A549 (cell line): ENCODE measurements around the gene NTM. TPM values are rescaled to one million over a fixed set of nuclear protein-coding genes. Genes with fewer than 3 reads are reported as not detected.
"Not testable (repeated sequence)": the region's sequence is repeated elsewhere in the genome, so short reads cannot be mapped to it uniquely, and the experiment has no call there.

Experiments
- ATAC-seq, 2 experiments: fragments of 200-7000 bp in 1 of 2; fragments of >200 bp in 1 of 2; cut with Nextera tagmentation in 1 of 2; cut with Tn5 transposase in 1 of 2; 3 replicates each; pipeline versions ENCODE4 v1.8.0 to v1.9.1; 2018 to 2020; ENCODE audit warnings: mild to moderate bottlenecking in 1 of 2, moderate library complexity in 1 of 2
- CTCF ChIA-PET: fragments of 300-600 bp; sonication (Branson Sonifier 250); formaldehyde crosslinking; extraction: SDS; loops from one replicate; lab custom pipeline; 2021; ENCODE audit warnings: antibody characterized with exemption, inconsistent platforms; lab: Yijun Ruan, JAX
- POLR2A ChIA-PET: fragments of 350-600 bp; formaldehyde crosslinking; extraction: SDS; loops from one replicate; lab custom pipeline; 2021; ENCODE audit warnings: antibody characterized with exemption, inconsistent platforms; lab: Yijun Ruan, JAX
- DNase-seq, 2 experiments: peaks; one replicate each; pipeline versions ENCODE4 v3.0.0 to v3.0.0-alpha.2; 2011 to 2016; ENCODE audit warnings: low read depth in 1 of 2, low spot score in 1 of 2
- FAIRE-seq: peaks from 2 replicates; lab custom pipeline; 2011; peaks lifted over from hg19 to GRCh38; lab: Jason Lieb, UNC
- H3K27ac ChIP-seq, 2 experiments: fragments of >200 bp; sonication (Bioruptor Twin); formaldehyde crosslinking; 3 replicates each; pipeline ENCODE4 v1.5.1; 2016 to 2017
- H3K4me1 ChIP-seq: fragments of >200 bp; sonication (Bioruptor Twin); formaldehyde crosslinking; 3 replicates; pipeline ENCODE4 v1.6.1; 2016
- H3K4me2 ChIP-seq: fragments of >200 bp; sonication (Bioruptor Twin); formaldehyde crosslinking; 3 replicates; pipeline ENCODE4 v1.6.1; 2016
- H3K4me3 ChIP-seq: fragments of >200 bp; sonication (Bioruptor Twin); formaldehyde crosslinking; 3 replicates; pipeline ENCODE4 v1.5.1; 2016
- H3K9me3 ChIP-seq: fragments of >200 bp; sonication (Bioruptor Twin); formaldehyde crosslinking; 3 replicates; pipeline ENCODE4 v1.6.1; 2016
- CEBPB ChIP-seq, 2 experiments: fragments of >200 bp in 1 of 2; sonication (Bioruptor Twin) in 1 of 2; formaldehyde crosslinking in 1 of 2; IDR thresholded peaks; 2 replicates each; pipeline ENCODE4 v1.6.1; 2012 to 2016
- CHD2 ChIP-seq: fragments of 150-350 bp; IDR thresholded peaks from 2 replicates; pipeline ENCODE4 v1.6.1; 2014; ENCODE audit warnings: low read length; ENCODE audit not compliant: partially characterized antibody
- ESRRA ChIP-seq: fragments of 150-350 bp; IDR thresholded peaks from 2 replicates; pipeline ENCODE4 v1.6.1; 2014; ENCODE audit warnings: mild to moderate bottlenecking, low read length, borderline replicate concordance
- FOSL2 ChIP-seq, 2 experiments: fragments of 450-650 bp in 1 of 2; fragments of >200 bp in 1 of 2; sonication (Bioruptor Twin) in 1 of 2; formaldehyde crosslinking; IDR thresholded peaks; 2 replicates each; pipeline versions ENCODE4 v1.5.0 to v1.6.1; 2016 to 2020; ENCODE audit warnings: mild to moderate bottlenecking in 1 of 2, moderate library complexity in 1 of 2
- HDAC2 ChIP-seq: fragments of 200-600 bp; sonication (generic); IDR thresholded peaks from 2 replicates; pipeline ENCODE4 v1.6.1; 2016
- HOXB5 ChIP-seq: fragments of 250-450 bp; sonication (Bioruptor Pico); IDR thresholded peaks from 2 replicates; pipeline ENCODE4 v1.5.0; 2020; ENCODE audit warnings: mild to moderate bottlenecking, moderate library complexity
- NFE2L2 ChIP-seq: fragments of 150-350 bp; conservative IDR thresholded peaks from 2 replicates; pipeline ENCODE4 v1.6.1; 2014; ENCODE audit warnings: low read length
- NPAS2 ChIP-seq: fragments of 250-450 bp; sonication (Bioruptor Pico); IDR thresholded peaks from 2 replicates; pipeline ENCODE4 v1.8.0; 2022; ENCODE audit warnings: mild to moderate bottlenecking, moderate library complexity, borderline replicate concordance
- NR3C1 ChIP-seq: fragments of >200 bp; sonication (Bioruptor Twin); formaldehyde crosslinking; IDR thresholded peaks from 3 replicates; pipeline ENCODE4 v1.6.1; 2017
- POLR2AphosphoS2 ChIP-seq: conservative IDR thresholded peaks from 2 replicates; pipeline ENCODE4 v1.6.1; 2012; ENCODE audit warnings: low read length, improper control_type of control experiment, inconsistent platforms
- ZNF302 ChIP-seq: fragments of 250-450 bp; sonication (Bioruptor Pico); IDR thresholded peaks from 2 replicates; pipeline ENCODE4 v1.9.0; 2021; ENCODE audit warnings: inconsistent platforms, mild to moderate bottlenecking, moderate library complexity
- WGBS: methylation state at CpG from one replicate; pipeline ENCODE4 v1.1.6; 2017; ENCODE audit errors: missing lambda C conversion rate; 5-methylcytosine and 5-hydroxymethylcytosine counted together
- polyA plus RNA-seq, 4 experiments: library from polyadenylated mRNA; depleted of rRNA in 3 of 4; stranded (reverse); fragments of >200 nt; fragmentation: RNase III in 1 of 4; extraction: RNeasy Plus Mini Kit Qiagen cat#74134 plus additional on column Dnase treatment in 1 of 4; gene quantifications; 2 replicates in 3 of 4; 3 replicates in 1 of 4; pipeline ENCODE4 v1.2.3, GENCODE V29; 2011 to 2017
- TF ChIP-seq, protein P1 (sequence below): fragments of 250-450 bp; sonication (Bioruptor Pico); IDR thresholded peaks from 2 replicates; pipeline ENCODE4 v1.5.0; 2021; ENCODE audit warnings: mild to moderate bottlenecking, moderate library complexity, borderline replicate concordance
- TF ChIP-seq, protein P2 (sequence below): fragments of 250-450 bp; sonication (Bioruptor Pico); IDR thresholded peaks from 2 replicates; pipeline ENCODE4 v1.5.0; 2020; ENCODE audit warnings: low read depth, mild to moderate bottlenecking, moderate library complexity
- TF ChIP-seq, protein P3 (sequence below): fragments of >200 bp; sonication (Bioruptor Twin); formaldehyde crosslinking; IDR thresholded peaks from 3 replicates; pipeline ENCODE4 v1.6.1; 2016
- TF ChIP-seq, protein P4 (sequence below): fragments of >200 bp; sonication (Bioruptor Twin); formaldehyde crosslinking; IDR thresholded peaks from 2 replicates; pipeline ENCODE4 v1.6.1; 2016
- TF ChIP-seq, protein P5 (sequence below): fragments of 450-650 bp; IDR thresholded peaks from 2 replicates; pipeline ENCODE4 v1.6.1; 2014; ENCODE audit warnings: antibody characterized with exemption

The NTM gene
- polyA plus RNA-seq, 2 of the 4 experiments (the other 2 are of a cell fraction), result not detected

DNA sequence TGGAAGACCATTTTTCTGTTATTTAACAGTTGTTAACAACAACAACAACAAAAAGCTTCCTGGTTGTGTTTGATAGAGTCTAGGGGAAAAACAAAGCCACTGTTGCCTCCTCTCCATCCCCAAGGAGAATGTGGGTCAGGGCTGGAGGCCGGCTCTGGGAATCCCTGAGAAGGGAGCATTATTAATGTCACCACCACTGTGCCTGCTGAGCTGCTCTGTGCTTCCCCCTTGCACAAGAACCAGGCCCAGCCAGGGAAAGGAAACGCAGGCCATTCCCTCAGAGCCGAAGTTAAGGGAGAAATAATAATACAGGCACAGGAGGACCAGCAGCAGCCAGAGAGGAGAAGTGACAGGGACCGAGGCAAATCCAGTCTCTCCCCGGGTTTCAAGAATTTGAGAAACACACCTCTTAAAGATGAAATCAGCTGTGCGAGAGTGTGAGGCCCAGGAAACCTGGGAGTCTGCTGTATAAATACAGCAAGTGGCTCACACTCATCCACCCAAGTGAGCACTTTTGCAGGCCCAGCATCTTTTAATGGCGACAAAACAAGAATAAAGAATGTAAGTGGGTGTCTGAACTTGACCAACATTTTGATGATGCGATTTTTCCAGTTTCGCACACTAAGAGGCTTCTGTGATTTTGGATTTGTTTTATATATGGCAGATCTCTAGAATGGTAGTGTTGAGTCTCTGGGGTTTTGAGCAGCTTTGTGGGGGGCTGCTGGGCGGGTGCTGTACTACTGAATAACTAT lies 539.2 kb downstream of the NTM start:
- ChIA-PET POLR2A (no interaction called here), CTCF (interaction anchor here (1.3 kb wide), 1 partner anchor 15 kb away, joined by 3 read pairs; no protein-coding TSS in a partner anchor)
- Histone ChIP-seq H3K27ac (no peak overlapping the region), H3K4me1 (no peaks in the 10 kb centered on the region), H3K9me3 (no peaks in the 10 kb centered on the region), H3K4me3 (no peak overlapping the region), H3K4me2 (no peak overlapping the region)
- DNase-seq (no peak), ATAC-seq (no peak), FAIRE-seq (no peak)
- WGBS, result 60% methylated on average over 9 of the region's 10 CpGs
- TF ChIP-seq NPAS2 (CRISPR knock-in tag), result no peak
- TF ChIP-seq HOXB5 (CRISPR knock-in tag), result no peak

DNA sequence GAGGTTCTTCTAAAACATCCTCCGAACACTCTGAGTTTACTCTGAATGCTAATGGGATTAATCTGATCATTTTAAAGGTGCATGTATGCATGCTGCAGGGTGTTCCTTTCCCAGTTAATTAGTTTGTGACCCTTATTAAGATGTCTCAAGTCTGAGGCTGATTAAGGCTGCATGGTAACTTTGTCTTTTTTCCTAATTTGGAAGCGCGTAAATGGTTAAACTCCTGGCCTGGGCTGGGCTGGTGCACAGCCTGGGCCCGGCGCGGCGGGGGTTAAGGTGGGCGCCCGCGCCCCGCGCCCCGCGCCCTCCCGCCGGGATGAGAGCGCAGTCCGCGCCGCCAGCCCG lies 539.7 kb downstream of the NTM start:
- ATAC-seq (no peak), FAIRE-seq (no peak), DNase-seq (no peak)
- 61% methylated on average over 3 of the region's 21 CpGs for WGBS
- POLR2A ChIA-PET, result no interaction called here
- CTCF ChIA-PET, result no interaction called here
- H3K27ac ChIP-seq, result no peak overlapping the region
- H3K4me3 ChIP-seq, result no peak overlapping the region
- H3K4me1 ChIP-seq, result no peaks in the 10 kb centered on the region
- H3K4me2 ChIP-seq, result no peak overlapping the region
- H3K9me3 ChIP-seq, result no peaks in the 10 kb centered on the region
- TF ChIP-seq NR3C1, result no peak
- TF ChIP-seq ESRRA, result no peak
- TF ChIP-seq, protein P1, sequence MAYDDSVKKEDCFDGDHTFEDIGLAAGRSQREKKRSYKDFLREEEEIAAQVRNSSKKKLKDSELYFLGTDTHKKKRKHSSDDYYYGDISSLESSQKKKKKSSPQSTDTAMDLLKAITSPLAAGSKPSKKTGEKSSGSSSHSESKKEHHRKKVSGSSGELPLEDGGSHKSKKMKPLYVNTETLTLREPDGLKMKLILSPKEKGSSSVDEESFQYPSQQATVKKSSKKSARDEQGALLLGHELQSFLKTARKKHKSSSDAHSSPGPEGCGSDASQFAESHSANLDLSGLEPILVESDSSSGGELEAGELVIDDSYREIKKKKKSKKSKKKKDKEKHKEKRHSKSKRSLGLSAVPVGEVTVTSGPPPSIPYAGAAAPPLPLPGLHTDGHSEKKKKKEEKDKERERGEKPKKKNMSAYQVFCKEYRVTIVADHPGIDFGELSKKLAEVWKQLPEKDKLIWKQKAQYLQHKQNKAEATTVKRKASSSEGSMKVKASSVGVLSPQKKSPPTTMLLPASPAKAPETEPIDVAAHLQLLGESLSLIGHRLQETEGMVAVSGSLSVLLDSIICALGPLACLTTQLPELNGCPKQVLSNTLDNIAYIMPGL (CRISPR knock-in tag), result no peak

DNA sequence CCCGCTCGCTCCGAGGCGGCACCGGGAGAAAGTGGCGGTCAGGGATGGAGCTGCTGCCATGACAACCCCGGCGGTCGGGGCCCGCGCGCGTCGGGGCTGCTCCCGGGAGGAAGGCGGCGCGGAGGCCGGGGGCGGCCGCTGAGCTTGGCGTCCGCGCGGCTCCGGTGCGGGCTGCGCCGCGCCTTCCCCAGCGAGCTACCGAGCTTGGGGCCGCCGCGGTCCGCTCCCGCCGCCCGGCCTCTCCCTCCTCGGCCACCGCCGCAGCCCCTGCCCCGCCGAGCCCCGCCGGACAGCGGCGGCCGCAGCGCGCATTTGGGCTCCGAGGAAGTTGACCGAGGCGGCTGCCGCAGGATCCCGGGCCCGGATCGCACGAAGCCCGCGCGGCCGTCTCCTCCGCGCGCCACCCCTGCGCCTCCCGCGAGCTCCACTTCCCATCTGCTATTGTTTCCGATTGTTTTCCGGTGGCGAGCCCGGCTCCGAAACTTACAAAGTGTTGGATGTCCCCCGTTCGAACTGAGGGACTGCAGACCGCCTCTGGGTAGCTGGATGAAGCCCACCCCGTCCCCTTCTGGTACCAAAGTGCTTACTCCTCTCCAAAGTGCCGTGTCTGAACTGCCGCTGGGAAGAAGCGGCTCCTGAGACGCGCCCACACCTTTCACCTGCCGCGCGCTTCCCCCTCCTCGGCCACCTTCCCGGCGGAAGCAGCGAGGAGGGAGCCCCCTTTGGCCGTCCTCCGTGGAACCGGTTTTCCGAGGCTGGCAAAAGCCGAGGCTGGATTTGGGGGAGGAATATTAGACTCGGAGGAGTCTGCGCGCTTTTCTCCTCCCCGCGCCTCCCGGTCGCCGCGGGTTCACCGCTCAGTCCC lies 540.3 kb downstream of the NTM start:
- H3K4me2 ChIP-seq, result no peak overlapping the region
- peak in 1 of 2 experiments; percentile 3 for DNase-seq
- no peak for ATAC-seq
- POLR2A ChIA-PET, result no interaction called here
- no peak overlapping the region for H3K27ac ChIP-seq
- no peak for FAIRE-seq
- TF ChIP-seq CEBPB (IDR thresholded peaks at IDR 0.05) (no peak), CHD2 (no peak), POLR2AphosphoS2 (no peak), NFE2L2 (no peak), FOSL2 (IDR thresholded peaks at IDR 0.05) (no peak), FOSL2 (CRISPR knock-in tag; IDR thresholded peaks at IDR 0.05) (no peak), ZNF302 (CRISPR knock-in tag) (no peak), HDAC2 (no peak)
- TF ChIP-seq, protein P2, sequence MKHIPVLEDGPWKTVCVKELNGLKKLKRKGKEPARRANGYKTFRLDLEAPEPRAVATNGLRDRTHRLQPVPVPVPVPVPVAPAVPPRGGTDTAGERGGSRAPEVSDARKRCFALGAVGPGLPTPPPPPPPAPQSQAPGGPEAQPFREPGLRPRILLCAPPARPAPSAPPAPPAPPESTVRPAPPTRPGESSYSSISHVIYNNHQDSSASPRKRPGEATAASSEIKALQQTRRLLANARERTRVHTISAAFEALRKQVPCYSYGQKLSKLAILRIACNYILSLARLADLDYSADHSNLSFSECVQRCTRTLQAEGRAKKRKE (CRISPR knock-in tag), result no peak
- TF ChIP-seq, protein P3, sequence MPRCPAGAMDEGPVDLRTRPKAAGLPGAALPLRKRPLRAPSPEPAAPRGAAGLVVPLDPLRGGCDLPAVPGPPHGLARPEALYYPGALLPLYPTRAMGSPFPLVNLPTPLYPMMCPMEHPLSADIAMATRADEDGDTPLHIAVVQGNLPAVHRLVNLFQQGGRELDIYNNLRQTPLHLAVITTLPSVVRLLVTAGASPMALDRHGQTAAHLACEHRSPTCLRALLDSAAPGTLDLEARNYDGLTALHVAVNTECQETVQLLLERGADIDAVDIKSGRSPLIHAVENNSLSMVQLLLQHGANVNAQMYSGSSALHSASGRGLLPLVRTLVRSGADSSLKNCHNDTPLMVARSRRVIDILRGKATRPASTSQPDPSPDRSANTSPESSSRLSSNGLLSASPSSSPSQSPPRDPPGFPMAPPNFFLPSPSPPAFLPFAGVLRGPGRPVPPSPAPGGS, result no peak
- TF ChIP-seq, protein P4, sequence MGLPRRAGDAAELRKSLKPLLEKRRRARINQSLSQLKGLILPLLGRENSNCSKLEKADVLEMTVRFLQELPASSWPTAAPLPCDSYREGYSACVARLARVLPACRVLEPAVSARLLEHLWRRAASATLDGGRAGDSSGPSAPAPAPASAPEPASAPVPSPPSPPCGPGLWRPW, result no peak
- TF ChIP-seq, protein P5, sequence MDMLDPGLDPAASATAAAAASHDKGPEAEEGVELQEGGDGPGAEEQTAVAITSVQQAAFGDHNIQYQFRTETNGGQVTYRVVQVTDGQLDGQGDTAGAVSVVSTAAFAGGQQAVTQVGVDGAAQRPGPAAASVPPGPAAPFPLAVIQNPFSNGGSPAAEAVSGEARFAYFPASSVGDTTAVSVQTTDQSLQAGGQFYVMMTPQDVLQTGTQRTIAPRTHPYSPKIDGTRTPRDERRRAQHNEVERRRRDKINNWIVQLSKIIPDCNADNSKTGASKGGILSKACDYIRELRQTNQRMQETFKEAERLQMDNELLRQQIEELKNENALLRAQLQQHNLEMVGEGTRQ, result no peak
- WGBS, result 2% methylated on average over 12 of the region's 105 CpGs
- H3K4me1 ChIP-seq, result no peaks in the 10 kb centered on the region
- no peak overlapping the region for H3K4me3 ChIP-seq
- CTCF ChIA-PET, result no interaction called here
- H3K9me3 ChIP-seq, result no peaks in the 10 kb centered on the region

DNA sequence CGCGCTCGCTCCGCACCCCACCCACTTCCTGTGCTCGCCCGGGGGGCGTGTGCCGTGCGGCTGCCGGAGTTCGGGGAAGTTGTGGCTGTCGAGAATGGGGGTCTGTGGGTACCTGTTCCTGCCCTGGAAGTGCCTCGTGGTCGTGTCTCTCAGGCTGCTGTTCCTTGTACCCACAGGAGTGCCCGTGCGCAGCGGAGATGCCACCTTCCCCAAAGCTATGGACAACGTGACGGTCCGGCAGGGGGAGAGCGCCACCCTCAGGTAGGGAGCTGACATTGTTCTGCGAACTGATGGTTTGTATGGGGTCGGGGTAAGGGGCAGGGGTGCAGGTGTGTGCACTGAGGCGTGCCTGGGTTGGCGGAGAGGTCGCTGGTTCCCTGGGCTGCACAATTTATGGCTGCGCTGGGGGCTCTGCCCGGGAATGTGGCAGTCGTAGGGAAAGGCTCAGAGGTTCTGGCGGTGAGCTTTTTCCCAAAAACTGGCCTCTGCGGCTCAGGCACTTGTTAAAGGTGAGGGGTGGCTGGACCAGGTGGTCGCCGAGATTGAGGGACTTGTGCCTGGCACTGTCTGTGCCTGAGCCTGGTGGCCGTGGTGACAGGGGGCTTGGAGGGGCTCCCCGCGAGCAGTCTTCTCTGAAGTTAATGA lies 541.1 kb downstream of the NTM start:
- DNase-seq, FAIRE-seq, ATAC-seq, H3K4me2 ChIP-seq, H3K27ac ChIP-seq, H3K4me3 ChIP-seq, POLR2A ChIA-PET, H3K9me3 ChIP-seq, CTCF ChIA-PET, H3K4me1 ChIP-seq: not testable (repeated sequence)
- 17% methylated on average over 15 of the region's 36 CpGs for WGBS
